COLO668 (cell line): Measurements from ENCODE around the gene BRPF3.

Source experiments
- DNase-seq: peaks from one replicate; lab custom pipeline; 2025; ENCODE audit not compliant: unreplicated experiment; lab: John Stamatoyannopoulos, UW

Gene BRPF3

DNA sequence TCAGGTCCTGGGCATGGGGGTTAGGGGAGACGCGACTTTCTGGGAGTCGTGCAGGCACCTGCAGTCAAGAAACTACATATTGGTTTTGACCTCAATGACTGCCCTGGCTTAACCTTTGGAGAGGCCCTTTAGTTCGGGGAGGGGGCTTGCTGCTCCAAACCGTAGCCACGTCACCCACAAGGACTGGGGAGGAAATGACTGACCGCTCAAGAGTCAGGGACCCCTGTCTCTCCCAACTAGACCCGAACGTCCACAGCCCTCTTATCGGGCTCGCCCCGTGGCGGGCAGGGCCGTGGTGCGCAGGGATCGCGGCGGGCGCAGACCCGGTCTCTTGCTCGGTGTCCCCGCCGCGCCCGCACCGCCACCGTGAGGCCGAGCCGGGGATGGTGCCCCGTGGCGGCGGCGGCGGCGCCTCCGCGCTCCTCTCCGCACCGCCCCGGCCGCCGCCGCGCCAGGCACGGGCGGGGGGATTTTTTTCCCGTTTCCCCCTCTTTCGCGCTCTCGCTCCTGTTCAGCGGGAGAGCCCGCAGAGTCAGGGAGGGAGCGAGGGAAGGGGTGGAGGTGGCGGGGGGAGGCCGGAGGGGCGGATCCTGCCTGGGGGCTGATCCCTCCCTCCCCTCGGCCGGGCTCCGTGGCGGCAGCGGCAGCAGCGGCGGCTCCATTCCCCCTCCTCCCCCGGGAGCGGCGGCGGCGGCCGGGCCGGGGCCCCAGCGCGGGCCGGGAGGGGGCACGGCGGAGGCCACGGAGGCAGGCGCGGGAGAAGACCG is at the start of gene BRPF3:
BRPF3 (plus strand) TSS at position 632 of the 767 bp plus-strand sequence. CDS start 3,579 bp downstream, outside the sequence.
- DNase-seq, result peak; percentile 82

DNA sequence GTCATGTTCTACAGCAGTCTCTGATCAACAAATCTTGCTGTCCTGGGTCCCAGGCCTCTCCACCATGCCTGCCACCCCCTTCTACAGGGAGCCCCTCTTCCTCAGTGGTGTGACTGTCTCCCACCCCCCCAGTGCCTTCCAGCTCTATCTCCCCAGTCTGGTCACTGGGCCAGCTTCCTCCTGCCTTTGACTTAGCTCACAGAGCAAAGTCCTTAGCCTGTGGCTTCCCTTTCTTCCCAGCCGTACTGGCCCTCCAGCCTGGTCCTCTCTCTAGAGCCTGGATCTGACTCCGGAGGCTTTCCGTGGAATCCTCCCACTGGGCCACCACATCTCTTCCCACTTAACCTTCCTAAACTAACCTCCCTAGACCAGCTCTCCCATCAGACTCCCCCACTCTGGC is 49.2 kb upstream of the BRPF3 start:
- no peak for DNase-seq

- no peak for DNase-seq
Observed at GRCh38 chr6:36149476-36149875, 47.1 kb upstream of the BRPF3 start.

DNA sequence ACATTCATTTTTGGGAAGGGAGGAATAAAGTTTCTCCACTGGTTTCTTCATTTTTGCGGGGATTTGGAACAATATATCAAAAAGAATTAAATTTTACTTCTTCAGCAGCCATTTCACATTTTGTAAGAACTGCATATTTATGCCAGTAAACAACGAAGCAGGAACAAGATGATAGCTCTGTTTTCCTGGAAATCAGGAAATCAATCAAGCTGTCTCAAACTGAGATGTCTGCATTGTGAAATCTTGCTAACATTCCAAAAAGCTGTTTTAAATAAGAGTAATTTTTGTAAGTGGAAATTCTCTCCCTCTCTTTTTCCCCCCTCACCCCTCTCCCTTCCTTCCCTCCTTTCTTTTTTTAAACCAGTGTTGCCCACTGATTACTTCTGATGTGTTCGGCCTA is 46.3 kb upstream of the BRPF3 start:
- no peak for DNase-seq

- no peak for DNase-seq
Observed at GRCh38 chr6:36154286-36154685, 42.3 kb upstream of the BRPF3 start.

GRCh38 chr6:36155662-36156061 is 40.9 kb upstream of the BRPF3 start:
- no peak for DNase-seq

- DNase-seq, result no peak
Observed at GRCh38 chr6:36160147-36160760, 36.3 kb upstream of the BRPF3 start.

GRCh38 chr6:36169023-36170007 is 27.2 kb upstream of the BRPF3 start:
- DNase-seq, result no peak

- no peak for DNase-seq
Observed at GRCh38 chr6:36170704-36171103, 25.8 kb upstream of the BRPF3 start.

DNA sequence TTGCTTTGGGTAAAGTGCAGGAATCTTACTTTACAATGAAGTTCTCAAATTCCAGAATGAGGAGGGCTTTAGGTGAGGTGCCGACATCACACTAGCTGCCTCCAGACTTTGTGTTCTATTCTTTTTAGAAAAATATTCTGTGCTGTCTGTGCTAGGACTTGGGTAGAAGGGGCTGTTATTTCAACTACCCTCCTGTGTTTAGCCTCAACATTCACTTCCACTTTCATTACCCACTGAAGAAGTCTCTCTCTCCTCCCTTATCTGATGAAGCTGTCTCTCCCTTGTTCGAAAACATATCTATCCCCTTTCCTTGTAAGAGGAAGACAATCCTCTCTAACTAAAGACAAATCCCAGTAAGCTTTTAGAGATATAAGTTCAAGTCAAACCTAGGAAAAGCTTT is 25.0 kb upstream of the BRPF3 start:
- no peak for DNase-seq

- no peak for DNase-seq
Observed at GRCh38 chr6:36177166-36177565, 19.4 kb upstream of the BRPF3 start.

- no peak for DNase-seq
Observed at GRCh38 chr6:36178544-36178943, 18.0 kb upstream of the BRPF3 start.

- no peak for DNase-seq
Observed at GRCh38 chr6:36180126-36180525, 16.4 kb upstream of the BRPF3 start.

DNA sequence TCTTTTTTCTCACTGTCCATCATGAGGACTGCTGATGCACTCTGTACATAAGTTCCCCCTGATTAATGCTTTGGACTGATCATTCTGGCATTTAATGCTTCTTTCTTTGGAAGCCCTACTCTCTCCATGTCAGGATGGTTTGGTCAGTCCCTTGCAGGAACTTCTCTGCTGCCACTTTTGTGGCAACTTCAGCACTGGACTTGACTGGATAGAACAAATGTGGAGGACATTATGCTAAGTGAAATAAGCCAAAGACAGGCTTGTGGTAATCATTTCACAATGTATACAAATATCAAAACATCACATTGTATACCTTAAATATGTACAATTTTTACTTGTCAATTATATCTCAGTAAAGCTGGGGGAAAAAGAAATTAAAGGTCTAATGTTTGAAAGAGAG is 12.2 kb upstream of the BRPF3 start:
- DNase-seq, result no peak

GRCh38 chr6:36186199-36186598 is 10.3 kb upstream of the BRPF3 start:
- DNase-seq, result no peak

- no peak for DNase-seq
Observed at GRCh38 chr6:36187446-36187845, 9.1 kb upstream of the BRPF3 start.

- no peak for DNase-seq
Observed at GRCh38 chr6:36195471-36196112, 952 bp upstream of the BRPF3 start.

DNA sequence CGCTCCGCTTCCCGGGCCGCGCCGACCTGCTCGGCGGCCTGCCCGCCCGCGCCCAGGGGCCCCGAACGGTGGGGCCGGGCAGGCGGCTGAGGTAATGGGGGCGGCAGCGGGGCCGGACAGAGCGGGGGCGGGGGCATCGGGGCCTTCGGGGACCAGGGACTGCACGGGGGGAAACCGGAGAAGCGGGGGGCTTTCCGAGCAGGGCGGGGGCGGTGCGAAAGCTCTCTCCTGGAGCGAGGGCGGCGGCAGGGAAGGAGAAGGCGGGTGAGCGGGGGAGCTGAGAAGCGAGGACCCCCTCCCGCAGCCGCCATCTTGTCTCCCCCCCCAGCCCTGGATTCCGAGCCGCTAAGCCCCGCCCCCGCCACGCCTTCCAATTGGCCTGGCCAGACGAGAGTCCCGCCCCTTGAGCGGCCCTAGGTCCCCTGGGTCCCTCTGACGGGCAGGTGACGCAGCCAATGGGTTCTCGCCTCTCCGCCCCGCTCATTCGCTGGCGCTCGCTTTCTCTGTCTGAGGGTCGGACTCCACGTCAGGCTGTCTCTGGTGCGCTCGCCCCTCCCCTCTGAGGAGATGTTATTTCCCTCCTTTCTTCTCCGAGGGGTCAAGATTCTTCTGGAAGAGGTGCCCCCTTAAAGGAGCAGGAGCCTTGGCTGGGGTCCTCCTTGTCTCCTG is 470 bp downstream of the BRPF3 start:
- DNase-seq, result peak; percentile 96

GRCh38 chr6:36197739-36198221 is 1.2 kb downstream of the BRPF3 start:
- DNase-seq, result no peak

GRCh38 chr6:36198986-36199385 is 2.4 kb downstream of the BRPF3 start:
- DNase-seq, result no peak
